ENCODE data around the gene CFAP69.

Gene CFAP69

GRCh38 chr7:90244909-90245851, at the start of gene CFAP69:
Gene CFAP69 (plus strand): TSS chr7:90245174. CDS start chr7:90245425, 251 bp downstream.
- H2AFZ ChIP-seq (ENCODE audit: low read length, unreplicated experiment): peak within 1 kb of the TSS; percentile 69
- H3K79me2 ChIP-seq (ENCODE audit: control insufficient read depth, insufficient read depth, low read length, unreplicated experiment): no peaks in the 10 kb centered on the region
- no peaks in the 10 kb centered on the region for H3K27me3 ChIP-seq (ENCODE audit: insufficient read depth, low read length)
- peak within 1 kb of the TSS; percentile 80 for H3K4me3 ChIP-seq (ENCODE audit: low read depth, low read length)
- no peaks in the 10 kb centered on the region for H3K36me3 ChIP-seq (ENCODE audit: insufficient read depth, low read length)
- H3K27ac ChIP-seq (ENCODE audit: low read depth, low read length): peak within 1 kb of the TSS; percentile 44; the same call in 1 of the 2 replicates
- H3K4me1 ChIP-seq (ENCODE audit: control insufficient read depth, insufficient read depth, low read length, unreplicated experiment): peaks cover 14% of the 10 kb centered on the region

- no peaks in the 10 kb centered on the region for H3K27me3 ChIP-seq (ENCODE audit: insufficient read depth, low read length)
- no peaks in the 10 kb centered on the region for H3K79me2 ChIP-seq (ENCODE audit: control insufficient read depth, insufficient read depth, low read length, unreplicated experiment)
- H3K4me3 ChIP-seq (ENCODE audit: low read depth, low read length): no peak overlapping the region
- no peak overlapping the region for H2AFZ ChIP-seq (ENCODE audit: low read length, unreplicated experiment)
- H3K27ac ChIP-seq (ENCODE audit: low read depth, low read length): no peak overlapping the region
- H3K4me1 ChIP-seq (ENCODE audit: control insufficient read depth, insufficient read depth, low read length, unreplicated experiment): no peaks in the 10 kb centered on the region
- no peaks in the 10 kb centered on the region for H3K36me3 ChIP-seq (ENCODE audit: insufficient read depth, low read length)
Measured at GRCh38 chr7:90201500-90202195, 43.3 kb upstream of the CFAP69 start.

- peaks cover 17% of the 10 kb centered on the region for H3K4me1 ChIP-seq (ENCODE audit: control insufficient read depth, insufficient read depth, low read length, unreplicated experiment)
- H3K27me3 ChIP-seq (ENCODE audit: insufficient read depth, low read length): no peaks in the 10 kb centered on the region
- H2AFZ ChIP-seq (ENCODE audit: low read length, unreplicated experiment): no peak overlapping the region
- no peak overlapping the region for H3K4me3 ChIP-seq (ENCODE audit: low read depth, low read length)
- no peaks in the 10 kb centered on the region for H3K36me3 ChIP-seq (ENCODE audit: insufficient read depth, low read length)
- no peak overlapping the region for H3K27ac ChIP-seq (ENCODE audit: low read depth, low read length)
- peaks cover 10% of the 10 kb centered on the region for H3K79me2 ChIP-seq (ENCODE audit: control insufficient read depth, insufficient read depth, low read length, unreplicated experiment)
Measured at GRCh38 chr7:90207956-90208355, 37.0 kb upstream of the CFAP69 start.

DNA sequence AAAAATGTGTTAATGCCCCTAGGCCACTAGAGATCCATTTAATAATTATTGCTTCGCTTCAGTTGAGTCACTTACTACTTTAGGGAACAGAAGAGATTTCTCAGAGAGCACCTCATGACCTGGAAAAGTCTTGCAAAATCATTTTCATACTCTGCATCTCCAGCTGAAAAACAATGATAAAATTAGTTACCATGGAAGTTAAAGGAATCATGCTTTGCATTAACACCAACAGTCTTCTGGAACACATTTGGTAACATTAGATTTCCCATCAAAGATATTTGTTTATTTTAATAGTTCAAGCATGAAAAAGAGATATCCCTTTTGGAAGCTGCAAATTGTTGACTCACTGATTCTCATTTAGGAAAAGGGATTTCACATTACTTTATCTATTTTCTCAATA, 35.2 kb upstream of the CFAP69 start:
- no peak overlapping the region for H3K27ac ChIP-seq (ENCODE audit: low read depth, low read length)
- no peaks in the 10 kb centered on the region for H3K27me3 ChIP-seq (ENCODE audit: insufficient read depth, low read length)
- no peaks in the 10 kb centered on the region for H3K36me3 ChIP-seq (ENCODE audit: insufficient read depth, low read length)
- H2AFZ ChIP-seq (ENCODE audit: low read length, unreplicated experiment): no peak overlapping the region
- peaks cover 17% of the 10 kb centered on the region for H3K79me2 ChIP-seq (ENCODE audit: control insufficient read depth, insufficient read depth, low read length, unreplicated experiment)
- H3K4me3 ChIP-seq (ENCODE audit: low read depth, low read length): no peak overlapping the region
- H3K4me1 ChIP-seq (ENCODE audit: control insufficient read depth, insufficient read depth, low read length, unreplicated experiment): peaks cover 34% of the 10 kb centered on the region

DNA sequence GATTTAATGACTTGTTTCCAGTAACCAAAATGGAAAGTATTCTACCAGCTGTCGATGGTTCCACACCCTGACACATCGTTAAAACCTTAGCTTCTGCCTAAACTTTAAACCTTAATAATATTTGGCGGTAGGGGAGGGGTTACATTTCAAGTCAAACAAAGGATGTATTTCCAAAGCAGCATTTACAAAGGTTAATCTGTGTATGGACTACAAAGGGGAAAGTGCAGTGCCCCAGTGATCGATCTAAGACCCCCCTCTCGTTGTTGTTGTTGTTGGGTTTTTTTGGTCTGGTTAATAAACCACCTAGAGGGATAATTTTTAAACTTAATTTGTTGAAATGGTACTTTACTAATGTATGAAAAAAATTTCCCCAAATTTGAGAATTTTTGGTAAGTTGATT, 34.5 kb upstream of the CFAP69 start:
- Histone ChIP-seq H3K4me1 (ENCODE audit: control insufficient read depth, insufficient read depth, low read length, unreplicated experiment) (peaks cover 37% of the 10 kb centered on the region), H3K27me3 (ENCODE audit: insufficient read depth, low read length) (no peaks in the 10 kb centered on the region), H2AFZ (ENCODE audit: low read length, unreplicated experiment) (no peak overlapping the region), H3K79me2 (ENCODE audit: control insufficient read depth, insufficient read depth, low read length, unreplicated experiment) (peaks cover 21% of the 10 kb centered on the region), H3K36me3 (ENCODE audit: insufficient read depth, low read length) (no peaks in the 10 kb centered on the region), H3K4me3 (ENCODE audit: low read depth, low read length) (peak overlapping the region; percentile 89; the same call in 1 of the 2 replicates), H3K27ac (ENCODE audit: low read depth, low read length) (no peak overlapping the region)

DNA sequence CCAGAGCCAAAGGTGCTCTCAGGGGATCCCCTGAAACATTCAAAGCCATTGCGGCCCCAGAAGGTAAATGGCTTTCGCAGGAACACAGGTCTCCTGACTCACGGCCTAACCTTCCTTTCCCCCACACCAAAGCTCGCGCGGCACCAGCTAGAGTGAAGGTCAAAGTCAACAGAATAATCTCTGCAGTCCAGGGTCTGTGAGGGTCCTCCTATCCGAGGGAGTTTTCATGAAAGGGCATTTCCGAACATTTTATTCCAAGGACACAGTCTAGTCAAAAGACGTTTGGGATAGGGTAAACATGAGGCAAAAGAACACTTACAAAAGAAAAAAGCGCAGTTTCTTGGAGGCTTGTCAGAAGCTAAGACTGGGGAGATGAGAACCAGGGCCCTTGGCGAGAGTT, 34.0 kb upstream of the CFAP69 start:
- H3K4me3 ChIP-seq (ENCODE audit: low read depth, low read length): peak overlapping the region; percentile 89
- H3K79me2 ChIP-seq (ENCODE audit: control insufficient read depth, insufficient read depth, low read length, unreplicated experiment): peaks cover 21% of the 10 kb centered on the region
- H3K27me3 ChIP-seq (ENCODE audit: insufficient read depth, low read length): no peaks in the 10 kb centered on the region
- peak overlapping the region; percentile 51; the same call in 1 of the 2 replicates for H3K27ac ChIP-seq (ENCODE audit: low read depth, low read length)
- no peaks in the 10 kb centered on the region for H3K36me3 ChIP-seq (ENCODE audit: insufficient read depth, low read length)
- H3K4me1 ChIP-seq (ENCODE audit: control insufficient read depth, insufficient read depth, low read length, unreplicated experiment): peaks cover 37% of the 10 kb centered on the region
- H2AFZ ChIP-seq (ENCODE audit: low read length, unreplicated experiment): peak overlapping the region; percentile 84

DNA sequence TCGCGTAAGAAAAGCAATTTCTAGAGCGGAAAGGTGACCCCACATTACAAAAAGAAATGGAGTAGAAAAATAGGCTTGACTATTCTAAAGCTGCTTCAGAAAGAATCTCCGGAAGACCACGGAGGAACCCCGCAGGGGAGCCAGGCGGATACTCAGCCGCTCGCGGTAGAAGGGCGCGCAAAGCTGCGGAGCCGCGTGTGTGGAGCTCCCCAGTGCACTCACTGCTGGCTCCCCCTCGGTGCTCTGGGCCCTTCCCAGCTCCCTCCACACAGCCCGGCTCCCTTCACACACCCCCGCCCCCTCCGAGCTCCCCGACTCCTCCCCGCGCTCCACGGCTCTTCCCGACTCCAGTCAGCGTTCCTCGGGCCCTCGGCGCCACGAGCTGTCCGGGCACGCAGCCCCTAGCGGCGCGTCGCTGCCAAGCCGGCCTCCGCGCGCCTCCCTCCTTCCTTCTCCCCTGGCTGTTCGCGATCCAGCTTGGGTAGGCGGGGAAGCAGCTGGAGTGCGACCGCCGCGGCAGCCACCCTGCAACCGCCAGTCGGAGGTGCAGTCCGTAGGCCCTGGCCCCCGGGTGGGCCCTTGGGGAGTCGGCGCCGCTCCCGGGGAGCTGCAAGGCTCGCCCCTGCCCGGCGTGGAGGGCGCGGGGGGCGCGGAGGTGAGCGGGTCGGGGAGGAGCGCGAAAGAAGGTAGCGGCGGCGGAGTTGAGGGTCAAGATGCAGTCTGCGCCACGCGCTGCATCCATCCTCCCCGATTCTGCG, 33.4 kb upstream of the CFAP69 start, which contains the start of gene STEAP2:
TSS of gene STEAP2 (plus strand) at position 350 of the 758 bp plus-strand sequence. CDS start 13,343 bp downstream, outside the sequence.
- Histone ChIP-seq H3K79me2 (ENCODE audit: control insufficient read depth, insufficient read depth, low read length, unreplicated experiment) (peaks cover 21% of the 10 kb centered on the region), H3K27ac (ENCODE audit: low read depth, low read length) (peak within 1 kb of the TSS; percentile 51; the same call in 1 of the 2 replicates), H3K36me3 (ENCODE audit: insufficient read depth, low read length) (no peaks in the 10 kb centered on the region), H3K4me1 (ENCODE audit: control insufficient read depth, insufficient read depth, low read length, unreplicated experiment) (peaks cover 37% of the 10 kb centered on the region), H2AFZ (ENCODE audit: low read length, unreplicated experiment) (peak within 1 kb of the TSS; percentile 90), H3K4me3 (ENCODE audit: low read depth, low read length) (peak within 1 kb of the TSS; percentile 89), H3K27me3 (ENCODE audit: insufficient read depth, low read length) (no peaks in the 10 kb centered on the region)

- Histone ChIP-seq H3K27me3 (ENCODE audit: insufficient read depth, low read length) (no peaks in the 10 kb centered on the region), H3K4me1 (ENCODE audit: control insufficient read depth, insufficient read depth, low read length, unreplicated experiment) (peaks cover 37% of the 10 kb centered on the region), H3K36me3 (ENCODE audit: insufficient read depth, low read length) (0 out of 2 replicates have a peak, but pooled peaks cover 1% of the 10 kb centered on the region), H3K79me2 (ENCODE audit: control insufficient read depth, insufficient read depth, low read length, unreplicated experiment) (peaks cover 24% of the 10 kb centered on the region), H3K27ac (ENCODE audit: low read depth, low read length) (no peak overlapping the region), H3K4me3 (ENCODE audit: low read depth, low read length) (peak overlapping the region; percentile 89), H2AFZ (ENCODE audit: low read length, unreplicated experiment) (peak overlapping the region; percentile 90)
Measured at GRCh38 chr7:90212149-90212495, 32.9 kb upstream of the CFAP69 start.

- Histone ChIP-seq H3K4me3 (ENCODE audit: low read depth, low read length) (peak overlapping the region; percentile 89), H3K79me2 (ENCODE audit: control insufficient read depth, insufficient read depth, low read length, unreplicated experiment) (peaks cover 33% of the 10 kb centered on the region), H2AFZ (ENCODE audit: low read length, unreplicated experiment) (no peak overlapping the region), H3K27me3 (ENCODE audit: insufficient read depth, low read length) (no peaks in the 10 kb centered on the region), H3K27ac (ENCODE audit: low read depth, low read length) (no peak overlapping the region), H3K36me3 (ENCODE audit: insufficient read depth, low read length) (0 out of 2 replicates have a peak, but pooled peaks cover 5% of the 10 kb centered on the region), H3K4me1 (ENCODE audit: control insufficient read depth, insufficient read depth, low read length, unreplicated experiment) (peaks cover 37% of the 10 kb centered on the region)
Measured at GRCh38 chr7:90213521-90213920, 31.5 kb upstream of the CFAP69 start.

- no peak overlapping the region for H3K4me3 ChIP-seq (ENCODE audit: low read depth, low read length)
Measured at GRCh38 chr7:90216080-90216674, 28.8 kb upstream of the CFAP69 start.

More at GRCh38 chr7:90216080-90216674, 28.8 kb upstream of the CFAP69 start:
- Histone ChIP-seq H3K27me3 (ENCODE audit: insufficient read depth, low read length) (no peaks in the 10 kb centered on the region), H3K27ac (ENCODE audit: low read depth, low read length) (peak overlapping the region; percentile 49), H3K4me1 (ENCODE audit: control insufficient read depth, insufficient read depth, low read length, unreplicated experiment) (peaks cover 22% of the 10 kb centered on the region), H3K36me3 (ENCODE audit: insufficient read depth, low read length) (0 out of 2 replicates have a peak, but pooled peaks cover 5% of the 10 kb centered on the region), H3K79me2 (ENCODE audit: control insufficient read depth, insufficient read depth, low read length, unreplicated experiment) (peaks cover 48% of the 10 kb centered on the region), H2AFZ (ENCODE audit: low read length, unreplicated experiment) (no peak overlapping the region)

Data from ACC112 (cell line).